Choroid plexus epithelial cell (primary cell): ENCODE measurements around the gene CSF2.

Source experiments
- DNase-seq: peaks from one replicate; pipeline ENCODE4 v3.0.0-alpha.2; 2010; ENCODE audit warnings: low read depth
- H3K4me3 ChIP-seq: 2 replicates; pipeline ENCODE4 v1.5.1; 2011; ENCODE audit warnings: low read depth, mild to moderate bottlenecking, control low read depth, low read length, moderate library complexity
- TF ChIP-seq, protein P1 (sequence below): conservative IDR thresholded peaks from 2 replicates; pipeline ENCODE4 v1.5.1; 2011; ENCODE audit warnings: low read depth, mild to moderate bottlenecking, control low read depth, inconsistent platforms, low read length, moderate library complexity

Gene CSF2

GRCh38 chr5:132049093-132049492 lies 24.5 kb upstream of the CSF2 start:
- TF ChIP-seq, protein P1, sequence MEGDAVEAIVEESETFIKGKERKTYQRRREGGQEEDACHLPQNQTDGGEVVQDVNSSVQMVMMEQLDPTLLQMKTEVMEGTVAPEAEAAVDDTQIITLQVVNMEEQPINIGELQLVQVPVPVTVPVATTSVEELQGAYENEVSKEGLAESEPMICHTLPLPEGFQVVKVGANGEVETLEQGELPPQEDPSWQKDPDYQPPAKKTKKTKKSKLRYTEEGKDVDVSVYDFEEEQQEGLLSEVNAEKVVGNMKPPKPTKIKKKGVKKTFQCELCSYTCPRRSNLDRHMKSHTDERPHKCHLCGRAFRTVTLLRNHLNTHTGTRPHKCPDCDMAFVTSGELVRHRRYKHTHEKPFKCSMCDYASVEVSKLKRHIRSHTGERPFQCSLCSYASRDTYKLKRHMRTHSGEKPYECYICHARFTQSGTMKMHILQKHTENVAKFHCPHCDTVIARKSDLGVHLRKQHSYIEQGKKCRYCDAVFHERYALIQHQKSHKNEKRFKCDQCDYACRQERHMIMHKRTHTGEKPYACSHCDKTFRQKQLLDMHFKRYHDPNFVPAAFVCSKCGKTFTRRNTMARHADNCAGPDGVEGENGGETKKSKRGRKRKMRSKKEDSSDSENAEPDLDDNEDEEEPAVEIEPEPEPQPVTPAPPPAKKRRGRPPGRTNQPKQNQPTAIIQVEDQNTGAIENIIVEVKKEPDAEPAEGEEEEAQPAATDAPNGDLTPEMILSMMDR = no peak
- DNase-seq = no peak
- no peak overlapping the region for H3K4me3 ChIP-seq

GRCh38 chr5:132049559-132049958 lies 24.0 kb upstream of the CSF2 start:
- no peak for DNase-seq
- TF ChIP-seq, protein P1 = no peak

DNA sequence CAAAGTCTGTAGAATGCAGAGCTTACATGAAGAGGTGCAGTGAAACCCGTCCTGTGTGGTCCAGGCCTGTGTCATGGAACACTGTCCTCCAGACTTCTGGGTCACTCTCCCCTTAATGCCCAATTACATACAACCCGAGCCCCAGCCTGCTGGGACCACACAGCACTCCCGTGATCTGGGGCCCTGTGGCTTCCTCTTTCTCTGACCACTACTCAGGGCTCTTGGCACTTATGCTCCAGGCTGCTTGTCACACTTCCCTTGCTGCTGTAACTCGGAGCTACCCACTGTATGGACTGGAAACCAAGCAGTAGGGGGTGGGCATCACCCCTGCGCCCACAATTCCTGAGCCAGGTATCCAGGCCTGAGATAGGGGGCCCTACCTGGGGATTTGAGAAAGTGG lies 23.5 kb upstream of the CSF2 start:
- no peak overlapping the region for H3K4me3 ChIP-seq
- TF ChIP-seq, protein P1 = no peak
- no peak for DNase-seq

More at GRCh38 chr5:132049559-132049958, 24.0 kb upstream of the CSF2 start:
- H3K4me3 ChIP-seq = no peak overlapping the region

DNA sequence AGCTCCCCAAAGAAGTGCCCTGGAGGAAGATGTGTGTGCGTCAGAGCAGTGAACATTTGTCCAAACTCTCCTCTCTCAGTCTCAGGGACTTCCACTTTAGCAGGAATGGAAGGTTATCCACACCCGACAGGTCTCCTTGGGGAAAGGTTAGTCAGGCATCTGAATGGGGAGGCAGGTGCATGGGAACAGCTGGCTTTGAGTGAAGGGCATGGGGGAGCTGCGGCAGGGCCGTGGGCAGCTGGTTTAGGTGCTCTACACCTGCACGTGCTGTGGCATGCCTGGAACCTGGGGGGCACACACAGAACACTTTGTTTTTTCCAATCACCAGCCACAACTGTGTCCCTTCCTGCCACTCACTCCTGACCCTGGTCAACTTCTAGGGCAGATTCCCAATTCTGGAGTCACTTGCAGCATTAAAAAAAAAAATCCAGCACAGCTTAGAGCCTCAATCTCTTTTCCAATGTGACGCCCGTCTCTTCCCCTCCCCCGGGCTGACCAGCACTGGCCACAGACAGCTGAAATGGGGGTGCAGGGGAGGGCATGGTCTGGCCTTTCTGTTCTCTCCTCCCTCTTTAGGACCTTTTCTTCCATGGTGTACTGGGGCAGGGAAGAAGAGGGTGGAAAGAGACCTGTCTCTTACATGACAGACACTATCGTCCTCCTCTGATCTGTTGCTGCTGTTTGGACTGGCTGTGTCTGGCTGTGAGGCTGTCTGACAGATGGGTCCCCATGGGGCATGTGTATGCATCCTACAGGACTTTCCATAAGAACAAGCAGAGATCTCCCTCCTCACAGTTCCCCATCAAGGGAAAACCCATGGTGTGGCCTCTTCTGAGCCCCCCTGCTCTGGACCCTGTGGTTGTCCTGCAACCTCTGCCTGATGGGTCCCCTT lies 22.7 kb upstream of the CSF2 start:
- H3K4me3 ChIP-seq = no peak overlapping the region
- TF ChIP-seq, protein P1 = no peak
- DNase-seq = no peak

- H3K4me3 ChIP-seq = no peak overlapping the region
- DNase-seq = no peak
- TF ChIP-seq, protein P1 = no peak
Measured at GRCh38 chr5:132052520-132052919, 21.1 kb upstream of the CSF2 start.

DNA sequence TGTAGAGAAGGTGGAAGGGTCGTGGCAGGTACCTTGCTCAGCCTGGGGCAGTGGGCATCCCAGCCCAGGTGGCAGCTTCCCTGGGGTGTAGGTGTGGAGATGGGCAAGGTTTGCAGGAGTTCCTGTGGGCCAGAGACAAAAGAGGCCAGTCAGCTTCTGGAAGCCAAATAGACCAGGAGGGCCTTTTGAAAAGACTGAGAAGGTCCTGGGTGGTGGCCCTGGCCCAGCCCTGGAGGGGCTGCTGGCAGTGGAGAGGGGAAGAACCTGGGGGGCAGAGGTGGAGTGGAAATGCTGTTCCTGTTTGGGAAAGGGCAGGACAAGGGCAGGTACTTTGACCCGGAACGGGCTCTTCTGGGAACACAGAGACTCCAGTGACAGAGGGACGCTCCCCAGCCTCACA lies 20.1 kb upstream of the CSF2 start:
- DNase-seq = no peak
- TF ChIP-seq, protein P1 = no peak

More for the DNA sequence above, 20.1 kb upstream of the CSF2 start:
- no peak overlapping the region for H3K4me3 ChIP-seq
